Measurements from ENCODE around the gene IFI27L1. TPM values are rescaled to one million over a fixed set of nuclear protein-coding genes. Genes with fewer than 3 reads are reported as not detected.

The IFI27L1 gene
- total RNA-seq, 1 donor from 2014 or later, result 18.9 TPM

DNA sequence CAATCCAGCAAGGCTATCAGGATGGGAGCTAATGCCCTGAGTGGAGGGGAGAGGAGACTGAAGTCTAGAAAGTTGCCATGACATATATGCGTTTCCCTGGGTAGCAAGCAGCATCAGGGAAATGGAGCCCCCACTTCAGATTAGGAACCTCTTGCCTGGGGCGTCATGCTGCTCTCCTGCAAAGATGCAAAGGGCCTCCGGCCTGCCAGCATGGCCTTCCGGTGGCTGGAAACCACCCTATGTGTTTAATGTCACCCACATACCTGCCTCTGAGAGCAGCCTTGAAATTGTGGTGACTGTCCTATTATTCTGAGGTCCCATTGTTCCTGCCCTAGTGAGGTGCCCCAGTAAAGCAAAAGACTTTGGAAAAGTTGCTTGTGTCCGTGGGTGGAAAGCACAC lies 58.3 kb downstream of the IFI27L1 start:
- Histone ChIP-seq H3K4me3 (no peak overlapping the region), H3K4me1 (no peaks in the 10 kb centered on the region), H3K27me3 (no peaks in the 10 kb centered on the region), H3K9me3 (no peaks in the 10 kb centered on the region), H3K36me3 (no peaks in the 10 kb centered on the region), H3K27ac (no peak overlapping the region)
- DNase-seq (ENCODE audit: extremely low spot score in 2 of 2), result no peak
- TF ChIP-seq POLR2AphosphoS5 (IDR thresholded peaks at IDR 0.05; ENCODE audit: insufficient read depth in 1 of 2, low read depth in 1 of 2) (no peak), POLR2A (IDR thresholded peaks at IDR 0.05) (no peak)
- TF ChIP-seq, protein P1, sequence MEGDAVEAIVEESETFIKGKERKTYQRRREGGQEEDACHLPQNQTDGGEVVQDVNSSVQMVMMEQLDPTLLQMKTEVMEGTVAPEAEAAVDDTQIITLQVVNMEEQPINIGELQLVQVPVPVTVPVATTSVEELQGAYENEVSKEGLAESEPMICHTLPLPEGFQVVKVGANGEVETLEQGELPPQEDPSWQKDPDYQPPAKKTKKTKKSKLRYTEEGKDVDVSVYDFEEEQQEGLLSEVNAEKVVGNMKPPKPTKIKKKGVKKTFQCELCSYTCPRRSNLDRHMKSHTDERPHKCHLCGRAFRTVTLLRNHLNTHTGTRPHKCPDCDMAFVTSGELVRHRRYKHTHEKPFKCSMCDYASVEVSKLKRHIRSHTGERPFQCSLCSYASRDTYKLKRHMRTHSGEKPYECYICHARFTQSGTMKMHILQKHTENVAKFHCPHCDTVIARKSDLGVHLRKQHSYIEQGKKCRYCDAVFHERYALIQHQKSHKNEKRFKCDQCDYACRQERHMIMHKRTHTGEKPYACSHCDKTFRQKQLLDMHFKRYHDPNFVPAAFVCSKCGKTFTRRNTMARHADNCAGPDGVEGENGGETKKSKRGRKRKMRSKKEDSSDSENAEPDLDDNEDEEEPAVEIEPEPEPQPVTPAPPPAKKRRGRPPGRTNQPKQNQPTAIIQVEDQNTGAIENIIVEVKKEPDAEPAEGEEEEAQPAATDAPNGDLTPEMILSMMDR (IDR thresholded peaks at IDR 0.05), result no peak
- intact Hi-C loops (cut with DNase I), result no loop called here

DNA sequence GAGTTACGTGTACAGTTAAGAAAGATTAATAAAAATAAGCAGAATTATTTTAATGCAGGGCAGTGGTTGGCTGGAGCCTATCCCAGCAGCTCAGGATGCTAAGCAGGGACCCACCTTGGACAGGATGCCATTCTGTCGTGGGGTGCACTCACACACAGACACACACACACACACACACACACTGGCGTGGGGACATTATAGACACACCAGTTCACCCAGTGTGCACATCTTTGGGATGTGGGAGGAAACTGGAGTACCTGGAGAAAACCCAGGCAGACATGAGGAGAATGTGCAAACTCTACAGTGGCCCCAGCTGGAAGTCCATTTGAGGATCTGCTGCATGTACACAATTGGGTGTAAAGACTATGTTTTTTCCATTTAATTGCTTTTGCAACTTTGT lies 61.1 kb downstream of the IFI27L1 start:
- H3K4me1 ChIP-seq, result no peaks in the 10 kb centered on the region
- H3K9me3 ChIP-seq, result no peaks in the 10 kb centered on the region
- intact Hi-C loops (cut with DNase I), result no loop called here
- no peak overlapping the region for H3K4me3 ChIP-seq
- TF ChIP-seq, protein P1 (IDR thresholded peaks at IDR 0.05), result no peak
- TF ChIP-seq POLR2A (IDR thresholded peaks at IDR 0.05), result no peak
- TF ChIP-seq POLR2AphosphoS5 (IDR thresholded peaks at IDR 0.05; ENCODE audit: insufficient read depth in 1 of 2, low read depth in 1 of 2), result no peak
- H3K27ac ChIP-seq, result no peak overlapping the region
- peak in 1 of 2 donors; percentile 54 for DNase-seq (ENCODE audit: extremely low spot score in 2 of 2)
- H3K27me3 ChIP-seq, result no peaks in the 10 kb centered on the region
- no peaks in the 10 kb centered on the region for H3K36me3 ChIP-seq

DNA sequence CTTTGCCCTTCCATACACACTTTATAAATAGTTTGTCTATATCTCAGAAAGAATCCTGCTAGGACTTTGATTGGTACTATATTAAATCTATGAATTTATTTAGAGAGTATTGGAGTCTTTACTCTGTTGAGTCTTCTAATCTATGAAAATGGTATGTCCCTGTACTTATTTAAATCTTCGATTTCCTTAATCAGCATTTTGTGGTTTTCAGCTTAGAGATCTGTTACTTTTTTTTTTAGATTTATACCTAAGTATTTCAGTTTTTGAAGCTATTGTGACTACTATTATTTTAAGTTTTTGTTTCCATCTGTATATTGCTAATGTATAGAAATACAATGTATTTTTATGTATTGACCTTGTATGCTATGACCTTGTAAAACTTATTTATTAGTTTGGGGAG lies 61.7 kb downstream of the IFI27L1 start:
- H3K36me3 ChIP-seq, result no peaks in the 10 kb centered on the region
- H3K27ac ChIP-seq, result no peak overlapping the region
- no peaks in the 10 kb centered on the region for H3K27me3 ChIP-seq
- no peak overlapping the region for H3K4me3 ChIP-seq
- no peak for TF ChIP-seq POLR2AphosphoS5 (IDR thresholded peaks at IDR 0.05; ENCODE audit: insufficient read depth in 1 of 2, low read depth in 1 of 2)
- TF ChIP-seq POLR2A (IDR thresholded peaks at IDR 0.05), result no peak
- TF ChIP-seq, protein P1 (IDR thresholded peaks at IDR 0.05), result no peak
- intact Hi-C loops (cut with DNase I), result no loop called here
- DNase-seq (ENCODE audit: extremely low spot score in 2 of 2), result no peak
- no peaks in the 10 kb centered on the region for H3K9me3 ChIP-seq
- no peaks in the 10 kb centered on the region for H3K4me1 ChIP-seq

DNA sequence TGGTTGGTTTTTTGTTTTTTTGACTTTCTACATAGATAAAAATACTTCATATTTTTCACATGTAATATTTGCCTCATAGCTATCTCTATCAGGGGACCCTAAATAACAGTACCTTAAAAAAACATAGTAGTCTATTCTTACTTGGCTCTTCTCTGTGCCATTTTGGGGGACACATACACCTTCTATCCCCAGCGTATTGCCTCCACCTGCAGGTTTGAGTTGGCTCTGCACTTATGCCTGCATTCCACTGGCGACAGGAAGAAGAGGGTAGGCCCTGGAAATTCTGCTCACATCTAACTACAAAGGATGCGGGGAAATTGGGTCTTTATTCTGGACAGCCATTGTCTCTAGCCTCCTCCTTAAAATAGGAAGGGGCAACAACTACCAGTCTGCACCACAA lies 62.1 kb downstream of the IFI27L1 start:
- Histone ChIP-seq H3K36me3 (no peaks in the 10 kb centered on the region), H3K4me1 (no peaks in the 10 kb centered on the region), H3K27me3 (no peaks in the 10 kb centered on the region), H3K27ac (no peak overlapping the region), H3K4me3 (no peak overlapping the region), H3K9me3 (no peaks in the 10 kb centered on the region)
- TF ChIP-seq, protein P1 (IDR thresholded peaks at IDR 0.05), result no peak
- TF ChIP-seq POLR2A (IDR thresholded peaks at IDR 0.05) (no peak), POLR2AphosphoS5 (IDR thresholded peaks at IDR 0.05; ENCODE audit: insufficient read depth in 1 of 2, low read depth in 1 of 2) (no peak)
- intact Hi-C loops (cut with DNase I), result no loop called here
- no peak for DNase-seq (ENCODE audit: extremely low spot score in 2 of 2)

DNA sequence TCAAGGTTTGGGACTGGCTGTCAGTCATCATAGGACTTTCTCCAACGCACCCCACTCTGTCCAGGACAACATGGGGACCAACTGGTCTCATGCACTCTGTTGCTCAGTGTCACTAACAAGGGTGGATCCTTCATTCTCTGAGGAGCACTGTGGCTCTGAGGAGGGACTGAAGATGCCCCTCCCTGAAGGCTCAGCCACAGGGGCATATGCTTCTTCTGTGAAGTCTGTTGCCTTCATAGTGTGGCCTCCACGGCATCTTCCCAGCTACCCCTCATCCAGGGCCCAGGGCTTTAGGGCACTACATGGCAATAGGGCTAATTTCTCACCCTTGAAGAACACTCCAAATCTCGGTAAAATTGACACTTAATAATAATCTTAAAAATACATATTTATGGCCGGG lies 62.6 kb downstream of the IFI27L1 start:
- Histone ChIP-seq H3K27ac (no peak overlapping the region), H3K4me1 (no peaks in the 10 kb centered on the region), H3K4me3 (no peak overlapping the region), H3K9me3 (no peaks in the 10 kb centered on the region), H3K36me3 (no peaks in the 10 kb centered on the region), H3K27me3 (no peaks in the 10 kb centered on the region)
- DNase-seq (ENCODE audit: extremely low spot score in 2 of 2), result no peak
- TF ChIP-seq, protein P1 (IDR thresholded peaks at IDR 0.05), result no peak
- TF ChIP-seq POLR2AphosphoS5 (IDR thresholded peaks at IDR 0.05; ENCODE audit: insufficient read depth in 1 of 2, low read depth in 1 of 2), result no peak
- no peak for TF ChIP-seq POLR2A (IDR thresholded peaks at IDR 0.05)
- intact Hi-C loops (cut with DNase I), result no loop called here

All from vagina (tissue), 2 donors.